ENCODE data around the gene LCE4A.
"Not testable (repeated sequence)": the region's sequence is repeated elsewhere in the genome, so short reads cannot be mapped to it uniquely, and the experiment has no call there.

LCE4A gene, protein sequence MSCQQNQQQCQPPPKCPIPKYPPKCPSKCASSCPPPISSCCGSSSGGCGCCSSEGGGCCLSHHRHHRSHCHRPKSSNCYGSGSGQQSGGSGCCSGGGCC

DNA sequence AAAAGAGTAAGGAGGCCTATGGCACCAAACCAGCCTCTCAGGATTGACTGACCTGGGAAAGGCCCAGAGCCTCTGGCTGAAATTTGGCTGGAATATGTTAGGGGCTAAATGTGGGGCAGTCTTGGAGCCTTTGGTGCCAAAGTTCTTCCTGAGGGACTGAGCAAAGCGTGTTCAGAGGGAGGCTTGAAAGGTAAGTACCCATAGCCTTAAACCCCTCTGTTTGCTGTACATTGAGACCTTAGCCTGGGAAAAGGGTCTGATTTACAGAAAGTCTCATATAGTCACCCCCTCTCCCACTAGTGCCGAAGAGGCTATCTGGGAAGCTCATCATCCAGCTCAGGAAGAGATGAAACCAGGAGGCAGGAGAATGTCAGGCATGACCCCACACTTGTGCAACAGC is at the start of gene LCE4A:
LCE4A (plus strand) TSS at position 301 of the 400 bp plus-strand sequence. CDS start 916 bp downstream, outside the sequence.
- H3K36me3 ChIP-seq (ENCODE audit: control insufficient read depth, insufficient read depth, low read length): no peaks in the 10 kb centered on the region
- H3K9ac ChIP-seq (ENCODE audit: low read length): no peak within 1 kb of the TSS
- peaks cover 16% of the 10 kb centered on the region; the same call in 1 of the 2 replicates for H3K9me3 ChIP-seq (ENCODE audit: control insufficient read depth, insufficient read depth, low read depth, low read length)
- H3K4me3 ChIP-seq (ENCODE audit: low read depth, low read length): no peak within 1 kb of the TSS
- H3K27ac ChIP-seq (ENCODE audit: low read depth, low read length): no peak within 1 kb of the TSS
- no peaks in the 10 kb centered on the region; the same call in 1 of the 2 replicates for H3K27me3 ChIP-seq (ENCODE audit: control insufficient read depth, insufficient read depth, low read length)
- no peaks in the 10 kb centered on the region for H3K4me1 ChIP-seq (ENCODE audit: control insufficient read depth, insufficient read depth, low read length)

DNA sequence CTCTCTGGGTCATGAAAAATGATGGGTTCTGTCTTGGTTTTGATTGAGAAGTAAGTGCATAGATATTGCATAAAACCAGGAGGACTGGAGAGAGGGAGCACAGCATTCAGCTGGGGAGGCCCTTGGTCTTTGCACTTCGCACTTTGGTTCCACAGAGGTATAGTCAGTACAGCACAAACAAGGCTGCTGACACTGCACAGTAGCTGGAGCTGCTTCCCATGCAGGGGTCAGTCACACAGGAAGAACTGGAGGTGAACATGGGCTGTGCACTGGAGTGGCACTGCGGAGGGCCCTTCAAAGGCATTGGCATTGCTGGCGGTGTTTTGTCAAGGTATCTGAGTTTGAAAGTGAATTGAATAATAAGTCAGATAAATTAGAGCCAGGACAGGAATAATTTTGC is 49.3 kb upstream of the LCE4A start:
- Histone ChIP-seq H3K9ac (ENCODE audit: low read length) (no peak overlapping the region), H3K27ac (ENCODE audit: low read depth, low read length) (no peak overlapping the region), H3K36me3 (ENCODE audit: control insufficient read depth, insufficient read depth, low read length) (no peaks in the 10 kb centered on the region), H3K4me3 (ENCODE audit: low read depth, low read length) (no peak overlapping the region), H3K27me3 (ENCODE audit: control insufficient read depth, insufficient read depth, low read length) (peaks cover 22% of the 10 kb centered on the region; the same call in 1 of the 2 replicates), H3K4me1 (ENCODE audit: control insufficient read depth, insufficient read depth, low read length) (no peaks in the 10 kb centered on the region), H3K9me3 (ENCODE audit: control insufficient read depth, insufficient read depth, low read depth, low read length) (peaks cover 21% of the 10 kb centered on the region; the same call in 1 of the 2 replicates)

DNA sequence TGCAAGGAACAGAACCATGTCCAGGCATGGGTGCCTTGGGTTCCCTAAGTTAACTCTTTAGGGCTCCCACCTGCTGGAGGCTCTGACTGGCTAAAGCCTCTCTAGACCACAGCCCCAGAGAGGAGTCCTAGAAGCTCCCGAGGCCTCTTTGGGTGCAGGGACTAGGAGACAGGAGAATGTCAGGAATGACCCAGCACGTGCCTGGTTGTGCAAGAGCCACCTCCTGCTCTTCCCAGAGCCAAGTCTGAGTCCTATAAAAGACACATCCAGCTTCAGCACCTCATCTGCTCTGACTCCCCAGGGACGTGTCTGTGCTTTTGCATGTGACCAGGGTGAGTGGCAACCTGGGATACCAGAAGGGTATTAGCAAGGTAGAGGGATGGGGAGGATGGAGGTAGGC is 44.9 kb upstream of the LCE4A start, which contains the start of gene LCE2D:
LCE2D (plus strand) TSS at position 283 of the 400 bp plus-strand sequence. CDS start 726 bp downstream, outside the sequence.
- Histone ChIP-seq H3K36me3 (ENCODE audit: control insufficient read depth, insufficient read depth, low read length) (no peaks in the 10 kb centered on the region), H3K27me3 (ENCODE audit: control insufficient read depth, insufficient read depth, low read length) (peaks cover 26% of the 10 kb centered on the region; the same call in 1 of the 2 replicates), H3K9ac (ENCODE audit: low read length) (no peak within 1 kb of the TSS), H3K9me3 (ENCODE audit: control insufficient read depth, insufficient read depth, low read depth, low read length) (peaks cover 22% of the 10 kb centered on the region; the same call in 1 of the 2 replicates), H3K27ac (ENCODE audit: low read depth, low read length) (no peak within 1 kb of the TSS), H3K4me1 (ENCODE audit: control insufficient read depth, insufficient read depth, low read length) (no peaks in the 10 kb centered on the region), H3K4me3 (ENCODE audit: low read depth, low read length) (no peak within 1 kb of the TSS)

DNA sequence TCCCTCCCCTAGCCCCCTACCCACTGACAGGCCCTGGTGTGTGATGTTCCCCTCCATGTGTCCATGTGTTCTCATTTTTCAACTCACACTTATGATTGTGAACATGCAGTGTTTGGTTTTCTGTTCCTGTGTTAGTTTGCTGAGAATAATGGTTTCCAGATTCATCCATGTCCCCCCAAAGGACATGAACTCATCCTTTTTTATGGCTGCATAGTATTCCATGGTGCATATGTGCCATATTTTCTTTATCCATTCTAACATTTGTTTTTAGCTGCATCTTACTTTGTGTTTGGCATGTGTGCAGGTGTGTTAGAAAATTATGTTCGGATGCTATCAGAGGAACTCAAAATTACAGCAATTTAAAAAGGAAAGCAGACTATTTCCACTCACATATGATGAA is 41.8 kb upstream of the LCE4A start:
- H3K27ac ChIP-seq (ENCODE audit: low read depth, low read length); H3K4me1 ChIP-seq (ENCODE audit: control insufficient read depth, insufficient read depth, low read length); H3K9ac ChIP-seq (ENCODE audit: low read length); H3K4me3 ChIP-seq (ENCODE audit: low read depth, low read length); H3K36me3 ChIP-seq (ENCODE audit: control insufficient read depth, insufficient read depth, low read length): not testable (repeated sequence)
- Histone ChIP-seq H3K27me3 (ENCODE audit: control insufficient read depth, insufficient read depth, low read length) (peaks cover 17% of the 10 kb centered on the region; the same call in 1 of the 2 replicates), H3K9me3 (ENCODE audit: control insufficient read depth, insufficient read depth, low read depth, low read length) (peaks cover 21% of the 10 kb centered on the region; the same call in 1 of the 2 replicates)

DNA sequence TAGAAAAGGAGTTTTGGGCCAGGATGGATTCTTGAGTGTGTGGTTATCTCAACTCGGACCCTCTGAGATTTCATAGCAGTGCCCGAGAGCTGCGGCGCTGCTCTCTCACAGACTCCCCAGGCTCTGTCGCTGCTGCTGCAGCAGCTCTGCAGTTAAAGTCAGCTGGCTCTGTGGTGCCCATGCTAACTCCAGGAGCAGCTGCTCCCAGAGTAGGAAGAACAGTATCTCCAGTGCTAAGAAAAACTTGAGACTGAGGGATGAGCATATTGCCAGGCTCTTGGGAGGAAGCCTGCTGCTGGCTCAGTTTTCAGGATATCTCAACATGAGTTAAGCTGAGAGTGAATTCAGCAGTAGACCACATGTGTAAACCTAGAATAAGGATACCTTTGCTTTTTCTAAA is 40.3 kb upstream of the LCE4A start:
- peaks cover 15% of the 10 kb centered on the region; the same call in 1 of the 2 replicates for H3K27me3 ChIP-seq (ENCODE audit: control insufficient read depth, insufficient read depth, low read length)
- no peaks in the 10 kb centered on the region for H3K36me3 ChIP-seq (ENCODE audit: control insufficient read depth, insufficient read depth, low read length)
- peaks cover 28% of the 10 kb centered on the region; the same call in 1 of the 2 replicates for H3K9me3 ChIP-seq (ENCODE audit: control insufficient read depth, insufficient read depth, low read depth, low read length)
- no peak overlapping the region for H3K4me3 ChIP-seq (ENCODE audit: low read depth, low read length)
- H3K27ac ChIP-seq (ENCODE audit: low read depth, low read length): no peak overlapping the region
- H3K4me1 ChIP-seq (ENCODE audit: control insufficient read depth, insufficient read depth, low read length): no peaks in the 10 kb centered on the region
- no peak overlapping the region for H3K9ac ChIP-seq (ENCODE audit: low read length)

DNA sequence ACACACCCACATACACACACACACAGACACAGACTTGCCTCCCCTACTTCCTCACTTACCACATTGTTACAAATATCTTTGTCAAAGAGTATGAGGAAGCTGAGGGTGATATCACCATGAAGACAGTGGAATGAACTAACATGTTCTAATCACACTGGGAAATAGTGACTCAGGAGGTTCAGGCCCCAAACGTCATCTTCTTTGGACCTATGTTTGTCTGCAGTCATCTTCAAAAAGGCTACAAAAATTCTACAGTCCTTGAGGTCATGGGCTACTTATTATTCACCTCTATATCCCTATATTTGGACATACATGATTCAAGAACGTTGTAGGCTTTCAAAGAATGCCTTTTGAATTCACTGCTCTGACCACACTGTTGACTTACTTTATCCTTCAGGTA is 34.9 kb upstream of the LCE4A start:
- H3K9me3 ChIP-seq (ENCODE audit: control insufficient read depth, insufficient read depth, low read depth, low read length): peaks cover 11% of the 10 kb centered on the region; the same call in 1 of the 2 replicates

DNA sequence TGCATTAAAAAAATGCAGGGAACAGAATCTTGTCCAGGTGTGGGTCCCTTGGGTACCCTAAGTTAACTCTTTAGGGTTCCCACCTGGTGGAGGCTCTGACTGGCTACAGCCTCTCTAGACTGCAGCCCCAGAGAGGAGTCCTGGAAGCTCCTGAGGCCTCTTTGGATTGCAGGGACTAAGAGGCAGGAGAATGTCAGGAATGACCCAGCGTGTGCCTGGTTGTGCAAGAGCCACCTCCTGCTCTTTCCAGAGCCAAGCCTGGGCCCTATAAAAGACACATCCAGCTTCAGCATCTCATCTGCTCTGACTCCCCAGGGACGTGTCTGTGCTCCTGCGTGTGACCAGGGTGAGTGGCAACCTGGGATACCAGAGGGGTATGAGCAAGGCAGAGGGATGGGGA is 33.0 kb upstream of the LCE4A start, which contains the start of gene LCE2C:
LCE2C (plus strand) TSS at position 297 of the 400 bp plus-strand sequence. CDS start 737 bp downstream, outside the sequence.
- H3K27me3 ChIP-seq (ENCODE audit: control insufficient read depth, insufficient read depth, low read length): peaks cover 22% of the 10 kb centered on the region; the same call in 1 of the 2 replicates
- not testable (repeated sequence) for H3K9ac ChIP-seq (ENCODE audit: low read length); H3K4me3 ChIP-seq (ENCODE audit: low read depth, low read length); H3K4me1 ChIP-seq (ENCODE audit: control insufficient read depth, insufficient read depth, low read length); H3K36me3 ChIP-seq (ENCODE audit: control insufficient read depth, insufficient read depth, low read length); H3K27ac ChIP-seq (ENCODE audit: low read depth, low read length)
- peaks cover 22% of the 10 kb centered on the region; the same call in 1 of the 2 replicates for H3K9me3 ChIP-seq (ENCODE audit: control insufficient read depth, insufficient read depth, low read depth, low read length)

More for the DNA sequence above, 34.9 kb upstream of the LCE4A start:
- no peak overlapping the region for H3K27ac ChIP-seq (ENCODE audit: low read depth, low read length)
- H3K36me3 ChIP-seq (ENCODE audit: control insufficient read depth, insufficient read depth, low read length): no peaks in the 10 kb centered on the region
- no peak overlapping the region for H3K9ac ChIP-seq (ENCODE audit: low read length)
- H3K4me3 ChIP-seq (ENCODE audit: low read depth, low read length): no peak overlapping the region
- no peaks in the 10 kb centered on the region for H3K4me1 ChIP-seq (ENCODE audit: control insufficient read depth, insufficient read depth, low read length)
- peaks cover 9% of the 10 kb centered on the region; the same call in 1 of the 2 replicates for H3K27me3 ChIP-seq (ENCODE audit: control insufficient read depth, insufficient read depth, low read length)

DNA sequence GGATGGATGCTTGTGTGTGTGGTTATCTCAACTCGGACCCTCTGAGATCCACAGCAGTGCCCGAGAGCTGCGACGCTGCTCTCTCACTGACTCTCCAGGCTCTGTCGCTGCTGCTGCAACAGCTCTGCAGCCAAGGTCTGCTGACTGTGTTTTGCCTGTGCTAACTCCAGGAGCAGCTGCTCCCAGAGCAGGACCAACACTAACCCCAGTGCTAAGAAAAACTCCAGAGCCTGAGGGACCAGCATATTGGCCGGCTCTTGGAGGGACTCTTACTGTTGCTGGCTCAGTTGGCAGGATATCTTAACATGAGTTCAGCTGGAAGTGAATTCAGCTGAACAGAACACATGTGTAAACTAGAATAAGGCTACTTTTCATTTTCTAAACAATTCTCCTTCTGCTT is 28.5 kb upstream of the LCE4A start:
- no peak overlapping the region for H3K27ac ChIP-seq (ENCODE audit: low read depth, low read length)
- H3K9me3 ChIP-seq (ENCODE audit: control insufficient read depth, insufficient read depth, low read depth, low read length): peaks cover 19% of the 10 kb centered on the region; the same call in 1 of the 2 replicates
- no peak overlapping the region for H3K9ac ChIP-seq (ENCODE audit: low read length)
- H3K27me3 ChIP-seq (ENCODE audit: control insufficient read depth, insufficient read depth, low read length): peaks cover 22% of the 10 kb centered on the region; the same call in 1 of the 2 replicates
- H3K4me1 ChIP-seq (ENCODE audit: control insufficient read depth, insufficient read depth, low read length): no peaks in the 10 kb centered on the region
- H3K4me3 ChIP-seq (ENCODE audit: low read depth, low read length): no peak overlapping the region
- no peaks in the 10 kb centered on the region for H3K36me3 ChIP-seq (ENCODE audit: control insufficient read depth, insufficient read depth, low read length)

DNA sequence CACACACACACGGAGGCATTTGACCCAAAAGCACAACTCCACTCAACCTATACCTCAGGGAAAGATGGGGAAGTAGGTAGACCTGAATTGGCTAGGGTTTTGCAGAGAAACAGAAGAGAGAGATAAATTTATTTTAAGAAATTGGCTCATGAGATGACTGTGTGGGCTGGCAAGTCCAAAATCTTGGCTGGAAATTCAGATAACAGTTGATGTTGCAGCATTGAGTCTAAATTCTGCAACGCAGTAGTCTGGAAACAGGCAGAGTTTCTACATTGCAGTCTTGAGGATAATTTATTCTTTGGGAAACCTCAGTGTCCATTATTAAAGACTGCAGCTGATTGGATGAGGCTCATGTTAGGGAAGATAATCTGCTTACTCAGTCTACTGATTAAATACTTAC is 26.3 kb upstream of the LCE4A start:
- no peak overlapping the region for H3K27ac ChIP-seq (ENCODE audit: low read depth, low read length)
- H3K9me3 ChIP-seq (ENCODE audit: control insufficient read depth, insufficient read depth, low read depth, low read length): peaks cover 20% of the 10 kb centered on the region; the same call in 1 of the 2 replicates
- peaks cover 21% of the 10 kb centered on the region; the same call in 1 of the 2 replicates for H3K27me3 ChIP-seq (ENCODE audit: control insufficient read depth, insufficient read depth, low read length)

DNA sequence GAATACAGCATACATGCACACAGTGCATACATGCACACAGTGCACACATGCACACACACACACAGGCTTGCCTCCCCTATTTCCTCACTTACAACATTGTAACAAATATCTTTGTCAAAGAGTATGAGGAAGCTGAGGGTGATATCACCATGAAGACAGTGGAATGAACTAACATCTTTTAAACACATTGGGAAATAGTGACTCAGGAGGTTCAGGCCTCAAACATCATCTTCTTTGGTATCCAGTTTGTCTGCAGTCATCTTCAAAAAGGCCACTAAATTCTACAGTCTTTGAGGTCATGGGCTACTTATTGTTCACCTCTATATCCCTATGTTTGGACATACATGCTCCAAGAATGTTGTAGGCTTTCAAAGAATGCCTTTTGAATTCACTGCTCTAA is 24.1 kb upstream of the LCE4A start:
- H3K27me3 ChIP-seq (ENCODE audit: control insufficient read depth, insufficient read depth, low read length): peaks cover 16% of the 10 kb centered on the region; the same call in 1 of the 2 replicates
- no peaks in the 10 kb centered on the region for H3K36me3 ChIP-seq (ENCODE audit: control insufficient read depth, insufficient read depth, low read length)
- peaks cover 24% of the 10 kb centered on the region; the same call in 1 of the 2 replicates for H3K9me3 ChIP-seq (ENCODE audit: control insufficient read depth, insufficient read depth, low read depth, low read length)
- no peak overlapping the region for H3K9ac ChIP-seq (ENCODE audit: low read length)
- no peaks in the 10 kb centered on the region for H3K4me1 ChIP-seq (ENCODE audit: control insufficient read depth, insufficient read depth, low read length)
- no peak overlapping the region for H3K4me3 ChIP-seq (ENCODE audit: low read depth, low read length)
- no peak overlapping the region for H3K27ac ChIP-seq (ENCODE audit: low read depth, low read length)

More for the DNA sequence above, 26.3 kb upstream of the LCE4A start:
- Histone ChIP-seq H3K36me3 (ENCODE audit: control insufficient read depth, insufficient read depth, low read length) (no peaks in the 10 kb centered on the region), H3K9ac (ENCODE audit: low read length) (no peak overlapping the region), H3K4me3 (ENCODE audit: low read depth, low read length) (no peak overlapping the region), H3K4me1 (ENCODE audit: control insufficient read depth, insufficient read depth, low read length) (no peaks in the 10 kb centered on the region)

DNA sequence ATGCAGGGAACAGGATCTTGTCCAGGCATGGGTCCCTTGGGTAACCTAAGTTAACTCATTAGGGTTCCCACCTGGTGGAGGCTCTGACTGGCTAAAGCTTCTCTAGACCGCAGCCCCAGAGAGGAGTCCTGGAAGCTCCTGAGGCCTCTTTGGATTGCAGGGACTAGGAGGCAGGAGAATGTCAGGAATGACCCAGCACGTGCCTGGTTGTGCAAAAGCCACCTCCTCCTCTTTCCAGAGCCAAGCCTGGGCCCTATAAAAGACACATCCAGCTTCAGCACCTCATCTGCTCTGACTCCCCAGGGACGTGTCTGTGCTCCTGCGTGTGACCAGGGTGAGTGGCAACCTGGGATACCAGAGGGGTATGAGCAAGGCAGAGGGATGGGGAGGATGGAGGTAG is 22.1 kb upstream of the LCE4A start, which contains the start of gene LCE2B:
LCE2B (plus strand) TSS at position 301 of the 400 bp plus-strand sequence. CDS start 721 bp downstream, outside the sequence.
- H3K4me3 ChIP-seq (ENCODE audit: low read depth, low read length); H3K9ac ChIP-seq (ENCODE audit: low read length); H3K27ac ChIP-seq (ENCODE audit: low read depth, low read length); H3K36me3 ChIP-seq (ENCODE audit: control insufficient read depth, insufficient read depth, low read length); H3K4me1 ChIP-seq (ENCODE audit: control insufficient read depth, insufficient read depth, low read length): not testable (repeated sequence)
- Histone ChIP-seq H3K27me3 (ENCODE audit: control insufficient read depth, insufficient read depth, low read length) (peaks cover 11% of the 10 kb centered on the region; the same call in 1 of the 2 replicates), H3K9me3 (ENCODE audit: control insufficient read depth, insufficient read depth, low read depth, low read length) (peaks cover 17% of the 10 kb centered on the region; the same call in 1 of the 2 replicates)

Data from HUES6 (cell line).